GM18519 (cell line): Measurements from ENCODE around the gene PRSS48.
A peak's percentile ranks its signal among the peaks of the same experiment; 100 is the strongest.
"Not testable (repeated sequence)": the region's sequence is repeated elsewhere in the genome, so short reads cannot be mapped to it uniquely, and the experiment has no call there.

Experiments used
- ATAC-seq: cut with Tn5 transposase; IDR thresholded peaks from one replicate; pipeline ENCODE4 v1.9.1; 2021; ENCODE audit warnings: mild to moderate bottlenecking, moderate library complexity; ENCODE audit not compliant: unreplicated experiment, low FRiP score

Gene PRSS48

GRCh38 chr4:151276787-151277562 lies at the start of gene PRSS48:
TSS of gene PRSS48 (plus strand) at chr4:151277161. CDS start at chr4:151277173, 12 bp downstream.
- ATAC-seq, result peak; percentile 53

GRCh38 chr4:151227172-151227571 lies 49.8 kb upstream of the PRSS48 start:
- no peak for ATAC-seq

- no peak for ATAC-seq
These were observed 49.2 kb upstream of the PRSS48 start for GRCh38 chr4:151227731-151228130.

GRCh38 chr4:151228189-151229119 lies 48.5 kb upstream of the PRSS48 start:
- no peak for ATAC-seq

- no peak for ATAC-seq
These were observed 44.9 kb upstream of the PRSS48 start for GRCh38 chr4:151231915-151232595.

- ATAC-seq, result no peak
These were observed 43.4 kb upstream of the PRSS48 start for GRCh38 chr4:151233600-151233999.

GRCh38 chr4:151235373-151235772 lies 41.6 kb upstream of the PRSS48 start:
- not testable (repeated sequence) for ATAC-seq

- ATAC-seq, result no peak
These were observed 40.9 kb upstream of the PRSS48 start for GRCh38 chr4:151236036-151236435.

- ATAC-seq, result no peak
These were observed 38.5 kb upstream of the PRSS48 start for GRCh38 chr4:151238477-151238876.

- ATAC-seq, result no peak
These were observed 37.4 kb upstream of the PRSS48 start for GRCh38 chr4:151239608-151240007.

- ATAC-seq, result no peak
These were observed 34.7 kb upstream of the PRSS48 start for GRCh38 chr4:151242305-151242704.

GRCh38 chr4:151246742-151247141 lies 30.2 kb upstream of the PRSS48 start:
- ATAC-seq, result no peak

GRCh38 chr4:151247395-151247794 lies 29.6 kb upstream of the PRSS48 start:
- no peak for ATAC-seq

GRCh38 chr4:151248519-151248918 lies 28.4 kb upstream of the PRSS48 start:
- ATAC-seq, result no peak

GRCh38 chr4:151250706-151251105 lies 26.3 kb upstream of the PRSS48 start:
- ATAC-seq, result no peak

- no peak for ATAC-seq
These were observed 25.2 kb upstream of the PRSS48 start for GRCh38 chr4:151251603-151252304.

GRCh38 chr4:151255226-151255625 lies 21.7 kb upstream of the PRSS48 start:
- not testable (repeated sequence) for ATAC-seq

GRCh38 chr4:151255680-151256079 lies 21.3 kb upstream of the PRSS48 start:
- not testable (repeated sequence) for ATAC-seq

- ATAC-seq, result no peak
These were observed 20.8 kb upstream of the PRSS48 start for GRCh38 chr4:151256134-151256533.

GRCh38 chr4:151257704-151258103 lies 19.3 kb upstream of the PRSS48 start:
- ATAC-seq, result no peak
